Mammary epithelial cell (primary cell): ENCODE data around the gene NRG2.

Experiments
- CTCF ChIP-seq, 2 donors: IDR thresholded peaks in 1 of 2; conservative IDR thresholded peaks in 1 of 2; 2 replicates each; pipeline ENCODE4 v1.5.1; 2011 to 2012; ENCODE audit warnings: inconsistent platforms in 2 of 2, low read length in 2 of 2, mild to moderate bottlenecking in 2 of 2, control low read depth in 1 of 2, low read depth in 1 of 2; ENCODE audit not compliant: insufficient read depth in 1 of 2; ENCODE audit errors: extremely low read depth in 1 of 2
- EZH2 ChIP-seq: IDR thresholded peaks from 2 replicates; pipeline ENCODE4 v1.6.1; 2012; ENCODE audit warnings: low read length, inconsistent platforms, borderline replicate concordance

- TF ChIP-seq CTCF (conservative IDR thresholded peaks at IDR 0.05 in 1 of 2, IDR thresholded peaks at IDR 0.05 in 1 of 2; ENCODE audit: extremely low read depth in 1 of 2, insufficient read depth in 1 of 2, low read depth in 1 of 2, low read length in 2 of 2) (no peak), EZH2 (no peak)
Observed at GRCh38 chr5:139952574-139952973, 90.5 kb downstream of the NRG2 start.
